ENCODE data around the gene AUTS2.

AUTS2 gene

DNA sequence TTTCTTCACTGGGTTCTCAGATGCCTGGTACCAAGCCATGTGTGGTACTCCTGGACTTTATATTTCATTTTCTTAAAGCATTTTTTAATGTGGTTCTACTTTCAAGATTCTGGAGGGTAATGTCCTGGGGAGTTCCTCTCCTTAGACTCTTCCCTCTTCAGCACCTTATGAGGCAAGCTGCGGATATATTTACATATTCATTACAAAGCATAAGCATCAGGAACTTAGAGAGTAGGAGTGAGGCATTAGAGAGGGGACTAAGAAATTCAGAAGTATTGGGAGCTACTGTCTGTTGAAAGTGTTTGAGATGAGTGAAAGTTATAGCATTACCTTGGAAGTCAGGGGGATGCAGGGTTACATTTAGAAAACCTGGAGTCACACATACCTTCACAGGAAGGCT is 20.8 kb downstream of the AUTS2 start:
- H3K4me1 ChIP-seq: no peaks in the 10 kb centered on the region
- no peak for DNase-seq
- H3K9me3 ChIP-seq: no peaks in the 10 kb centered on the region
- intact Hi-C loops (cut with DNase I; ENCODE audit: low total_unique reads): no loop called here
- TF ChIP-seq, protein P1, sequence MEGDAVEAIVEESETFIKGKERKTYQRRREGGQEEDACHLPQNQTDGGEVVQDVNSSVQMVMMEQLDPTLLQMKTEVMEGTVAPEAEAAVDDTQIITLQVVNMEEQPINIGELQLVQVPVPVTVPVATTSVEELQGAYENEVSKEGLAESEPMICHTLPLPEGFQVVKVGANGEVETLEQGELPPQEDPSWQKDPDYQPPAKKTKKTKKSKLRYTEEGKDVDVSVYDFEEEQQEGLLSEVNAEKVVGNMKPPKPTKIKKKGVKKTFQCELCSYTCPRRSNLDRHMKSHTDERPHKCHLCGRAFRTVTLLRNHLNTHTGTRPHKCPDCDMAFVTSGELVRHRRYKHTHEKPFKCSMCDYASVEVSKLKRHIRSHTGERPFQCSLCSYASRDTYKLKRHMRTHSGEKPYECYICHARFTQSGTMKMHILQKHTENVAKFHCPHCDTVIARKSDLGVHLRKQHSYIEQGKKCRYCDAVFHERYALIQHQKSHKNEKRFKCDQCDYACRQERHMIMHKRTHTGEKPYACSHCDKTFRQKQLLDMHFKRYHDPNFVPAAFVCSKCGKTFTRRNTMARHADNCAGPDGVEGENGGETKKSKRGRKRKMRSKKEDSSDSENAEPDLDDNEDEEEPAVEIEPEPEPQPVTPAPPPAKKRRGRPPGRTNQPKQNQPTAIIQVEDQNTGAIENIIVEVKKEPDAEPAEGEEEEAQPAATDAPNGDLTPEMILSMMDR (IDR thresholded peaks at IDR 0.05): no peak
- no peak overlapping the region for H3K4me3 ChIP-seq
- no peaks in the 10 kb centered on the region for H3K36me3 ChIP-seq
- no peak overlapping the region for H3K27ac ChIP-seq
- no peaks in the 10 kb centered on the region for H3K27me3 ChIP-seq

DNA sequence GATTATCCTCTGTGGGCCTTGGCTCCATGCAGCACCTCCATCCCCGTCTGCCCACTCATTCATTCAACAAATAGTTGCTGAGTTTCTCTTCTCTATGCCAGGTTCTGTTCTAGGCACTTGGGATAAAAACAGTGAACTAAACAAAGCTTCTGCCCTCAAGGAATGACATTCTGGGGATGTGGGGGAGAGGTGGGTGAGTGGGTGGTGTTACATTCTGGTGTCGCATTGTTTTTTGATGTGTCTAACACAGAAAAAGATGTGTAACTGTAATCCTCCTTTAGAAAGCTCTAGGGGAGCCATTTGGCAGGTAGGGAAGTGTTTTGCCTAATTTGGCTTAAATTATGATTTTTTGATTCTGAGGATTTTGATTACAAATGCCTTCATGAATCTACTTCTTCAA is 21.4 kb downstream of the AUTS2 start:
- Histone ChIP-seq H3K27ac (no peak overlapping the region), H3K27me3 (no peaks in the 10 kb centered on the region), H3K4me1 (no peaks in the 10 kb centered on the region), H3K4me3 (no peak overlapping the region), H3K36me3 (no peaks in the 10 kb centered on the region), H3K9me3 (no peaks in the 10 kb centered on the region)
- TF ChIP-seq, protein P1 (IDR thresholded peaks at IDR 0.05): no peak
- intact Hi-C loops (cut with DNase I; ENCODE audit: low total_unique reads): no loop called here
- no peak for DNase-seq

DNA sequence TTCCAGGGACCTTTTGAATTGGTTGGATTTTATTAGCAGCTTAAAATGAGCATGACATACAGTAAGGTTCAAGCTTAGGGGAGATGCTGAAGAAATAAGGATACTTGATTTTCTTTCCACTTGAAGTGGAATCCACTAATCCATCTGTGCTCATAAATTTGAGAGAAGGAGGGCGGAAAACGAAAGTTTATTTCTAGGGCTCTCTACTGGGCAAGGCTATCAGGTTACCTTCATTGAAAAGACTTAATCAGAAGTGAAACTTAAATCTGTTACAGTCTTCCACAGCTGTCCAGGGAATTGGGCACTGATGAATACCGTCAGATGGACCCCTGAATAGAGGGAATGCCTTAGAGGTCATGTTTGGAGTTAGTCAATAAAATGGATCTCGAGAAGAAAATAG is 21.8 kb downstream of the AUTS2 start:
- intact Hi-C loops (cut with DNase I; ENCODE audit: low total_unique reads): no loop called here
- Histone ChIP-seq H3K27ac (no peak overlapping the region), H3K36me3 (no peaks in the 10 kb centered on the region), H3K4me1 (no peaks in the 10 kb centered on the region), H3K4me3 (no peak overlapping the region), H3K27me3 (no peaks in the 10 kb centered on the region), H3K9me3 (no peaks in the 10 kb centered on the region)
- DNase-seq: no peak
- TF ChIP-seq, protein P1 (IDR thresholded peaks at IDR 0.05): no peak

DNA sequence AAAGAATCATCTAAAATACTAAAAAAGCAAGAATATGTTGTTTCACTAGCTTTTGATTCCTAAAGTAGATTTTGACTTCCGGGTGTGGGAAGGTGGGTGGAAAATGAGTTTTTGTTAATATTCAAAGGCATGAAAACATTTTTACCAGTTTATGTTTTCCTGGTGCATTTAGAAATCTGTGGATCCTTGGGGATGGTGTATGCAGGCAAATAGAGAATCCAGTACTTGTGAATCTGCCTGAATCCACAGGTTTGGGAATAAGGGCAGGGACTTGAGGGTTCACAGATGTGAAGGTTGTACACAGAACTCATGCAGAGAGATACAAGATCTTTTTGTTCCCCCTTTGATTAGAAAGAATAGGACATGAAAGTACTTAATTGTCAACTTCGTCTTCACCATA is 22.4 kb downstream of the AUTS2 start:
- Histone ChIP-seq H3K4me1 (no peaks in the 10 kb centered on the region), H3K27me3 (no peaks in the 10 kb centered on the region), H3K36me3 (no peaks in the 10 kb centered on the region), H3K4me3 (no peak overlapping the region), H3K27ac (no peak overlapping the region), H3K9me3 (no peaks in the 10 kb centered on the region)
- TF ChIP-seq, protein P1 (IDR thresholded peaks at IDR 0.05): no peak
- DNase-seq: no peak
- intact Hi-C loops (cut with DNase I; ENCODE audit: low total_unique reads): no loop called here

DNA sequence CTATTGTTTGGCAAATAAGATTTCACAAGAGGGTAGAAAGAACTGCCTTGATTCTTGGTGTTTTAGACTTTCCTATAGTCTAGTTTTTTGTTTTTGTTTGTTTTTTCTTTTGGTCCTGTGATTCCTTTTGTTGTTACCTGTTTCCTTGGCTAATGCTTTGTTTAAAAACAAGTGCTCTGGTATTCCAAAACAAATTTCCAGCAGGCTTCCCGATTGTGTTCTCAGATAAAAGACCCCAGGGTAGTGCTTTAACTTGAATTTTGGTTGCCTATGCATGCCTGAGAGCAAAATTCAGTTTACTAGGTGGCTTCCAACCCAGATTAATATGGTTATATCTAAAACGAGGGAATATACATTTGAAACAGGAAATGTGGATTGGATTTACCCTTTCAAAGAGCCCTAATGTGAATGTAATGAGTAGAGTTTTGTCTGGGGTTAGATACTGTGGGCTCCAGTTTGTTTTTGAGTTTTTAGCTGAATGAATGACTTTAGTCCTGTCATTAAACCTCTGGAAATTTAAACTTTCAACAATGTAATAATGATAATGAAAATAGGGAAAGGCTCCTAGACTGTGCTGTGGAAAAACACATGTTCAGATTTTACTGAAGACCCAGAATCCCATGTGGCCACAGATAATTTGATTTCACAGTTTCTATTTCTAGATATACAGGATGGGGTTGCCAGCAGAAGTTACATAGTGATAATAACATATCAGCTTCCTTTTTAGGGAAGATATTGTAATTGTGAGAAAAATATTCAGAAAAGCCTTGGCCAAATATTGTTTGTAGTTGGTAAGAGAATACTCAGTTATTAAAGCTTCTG is 23.9 kb downstream of the AUTS2 start:
- H3K36me3 ChIP-seq: no peaks in the 10 kb centered on the region
- H3K4me3 ChIP-seq: no peak overlapping the region
- TF ChIP-seq, protein P1 (IDR thresholded peaks at IDR 0.05): no peak
- DNase-seq: no peak
- intact Hi-C loops (cut with DNase I; ENCODE audit: low total_unique reads): no loop called here
- H3K27me3 ChIP-seq: no peaks in the 10 kb centered on the region
- no peaks in the 10 kb centered on the region for H3K4me1 ChIP-seq
- H3K27ac ChIP-seq: no peak overlapping the region
- no peaks in the 10 kb centered on the region for H3K9me3 ChIP-seq
